ENCODE results near the gene LSR.

Gene LSR

DNA sequence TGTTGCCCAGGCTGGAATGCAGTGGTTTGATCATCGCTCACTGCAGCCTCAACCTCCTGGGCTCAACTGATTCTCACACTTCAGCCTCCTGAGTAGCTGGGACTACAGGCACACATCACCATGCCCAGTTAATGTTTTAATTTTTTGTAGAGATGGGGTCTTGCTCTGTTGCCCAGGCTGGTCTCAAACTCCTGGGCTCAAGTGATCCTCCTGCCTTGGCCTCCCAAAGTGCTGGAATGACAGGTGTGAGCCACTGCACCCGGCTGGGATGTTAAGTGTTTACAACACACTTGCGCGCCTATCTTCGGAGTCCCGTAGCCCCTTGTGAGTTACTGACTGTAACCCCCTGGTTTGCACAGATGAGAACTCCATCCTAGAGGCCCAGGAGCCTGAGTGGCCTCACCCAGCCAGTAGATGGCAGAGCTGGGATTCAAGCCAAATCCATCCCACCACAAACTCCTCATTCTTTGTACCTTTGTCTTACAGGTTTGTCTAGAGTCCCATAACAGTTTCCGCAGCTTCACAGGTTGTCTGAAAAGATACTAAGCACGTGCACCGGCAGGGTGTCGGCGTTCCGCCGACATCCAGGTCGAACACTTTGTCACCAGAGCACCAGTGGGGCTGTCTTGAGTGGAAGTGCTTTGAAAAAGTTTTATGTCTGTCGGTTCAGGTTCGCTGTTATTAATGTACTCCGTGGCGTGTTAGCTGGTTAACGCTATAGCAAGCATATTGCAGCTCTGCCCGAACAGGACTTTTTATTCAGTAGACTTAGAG, 57.9 kb downstream of the LSR start:
- FAIRE-seq (peak; percentile 50), DNase-seq (ENCODE audit: insufficient read length, low spot score) (no peak)
- TF ChIP-seq POLR2A (IDR thresholded peaks at IDR 0.05; ENCODE audit: low read depth, low read length) (no peak), TAF1 (IDR thresholded peaks at IDR 0.05; ENCODE audit: low read depth, low read length) (no peak), PAX5 (IDR thresholded peaks at IDR 0.05; ENCODE audit: insufficient read depth, low read length, severe bottlenecking) (no peak), SPI1 (IDR thresholded peaks at IDR 0.05; ENCODE audit: low read depth, low read length) (no peak), POLR2AphosphoS5 (IDR thresholded peaks at IDR 0.05; ENCODE audit: low read depth, low read length) (no peak), POU2F2 (IDR thresholded peaks at IDR 0.05; ENCODE audit: low read depth, low read length) (no peak)

DNA sequence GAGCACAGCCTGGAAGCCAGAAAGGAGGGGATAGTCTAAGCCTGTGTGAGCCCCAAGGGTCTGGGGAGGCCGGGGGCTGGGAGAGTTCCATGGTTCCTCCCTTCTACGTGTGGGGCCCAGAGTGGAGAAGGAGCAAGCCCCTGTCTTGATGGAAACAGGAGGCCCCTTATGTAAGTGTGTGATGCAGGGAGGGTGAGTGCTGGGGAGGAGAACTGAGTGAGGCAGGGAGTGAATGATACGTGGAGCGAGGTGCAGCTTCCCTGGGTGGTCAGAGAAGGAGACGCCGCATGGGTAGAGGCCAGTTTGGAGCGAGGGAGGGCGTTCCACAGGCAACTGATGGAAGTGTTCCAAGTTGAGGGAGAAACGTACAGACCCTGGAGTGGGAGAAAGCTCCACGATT, 59.1 kb downstream of the LSR start:
- TF ChIP-seq POU2F2 (IDR thresholded peaks at IDR 0.05; ENCODE audit: low read depth, low read length) (no peak), POLR2AphosphoS5 (IDR thresholded peaks at IDR 0.05; ENCODE audit: low read depth, low read length) (no peak), PAX5 (IDR thresholded peaks at IDR 0.05; ENCODE audit: insufficient read depth, low read length, severe bottlenecking) (no peak), POLR2A (IDR thresholded peaks at IDR 0.05; ENCODE audit: low read depth, low read length) (no peak), TAF1 (IDR thresholded peaks at IDR 0.05; ENCODE audit: low read depth, low read length) (no peak), SPI1 (IDR thresholded peaks at IDR 0.05; ENCODE audit: low read depth, low read length) (no peak)
- no peak for FAIRE-seq
- no peak for DNase-seq (ENCODE audit: insufficient read length, low spot score)

DNA sequence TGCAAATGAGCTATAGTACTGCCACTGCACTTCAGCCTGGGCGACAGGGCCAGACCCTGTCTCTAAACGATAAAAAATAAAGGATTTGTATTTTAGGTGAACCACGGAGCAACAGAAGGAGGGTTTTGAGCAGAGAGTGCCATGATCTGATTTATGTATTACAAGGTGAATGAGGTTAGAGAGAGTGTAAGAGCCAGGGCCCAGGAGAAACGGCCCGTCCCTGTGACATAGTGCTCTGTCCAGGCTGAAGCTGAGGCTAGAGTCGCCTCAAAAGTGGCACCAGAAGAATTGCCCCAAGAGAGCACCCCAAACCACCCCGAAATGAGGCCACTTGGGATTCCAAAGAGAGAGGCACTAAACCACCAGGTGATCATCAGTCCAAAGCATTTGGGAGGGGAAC, 60.1 kb downstream of the LSR start:
- FAIRE-seq (no peak), DNase-seq (ENCODE audit: insufficient read length, low spot score) (no peak)
- TF ChIP-seq TAF1 (IDR thresholded peaks at IDR 0.05; ENCODE audit: low read depth, low read length) (no peak), POU2F2 (IDR thresholded peaks at IDR 0.05; ENCODE audit: low read depth, low read length) (no peak), PAX5 (IDR thresholded peaks at IDR 0.05; ENCODE audit: insufficient read depth, low read length, severe bottlenecking) (no peak), POLR2A (IDR thresholded peaks at IDR 0.05; ENCODE audit: low read depth, low read length) (no peak), SPI1 (IDR thresholded peaks at IDR 0.05; ENCODE audit: low read depth, low read length) (no peak), POLR2AphosphoS5 (IDR thresholded peaks at IDR 0.05; ENCODE audit: low read depth, low read length) (no peak)

DNA sequence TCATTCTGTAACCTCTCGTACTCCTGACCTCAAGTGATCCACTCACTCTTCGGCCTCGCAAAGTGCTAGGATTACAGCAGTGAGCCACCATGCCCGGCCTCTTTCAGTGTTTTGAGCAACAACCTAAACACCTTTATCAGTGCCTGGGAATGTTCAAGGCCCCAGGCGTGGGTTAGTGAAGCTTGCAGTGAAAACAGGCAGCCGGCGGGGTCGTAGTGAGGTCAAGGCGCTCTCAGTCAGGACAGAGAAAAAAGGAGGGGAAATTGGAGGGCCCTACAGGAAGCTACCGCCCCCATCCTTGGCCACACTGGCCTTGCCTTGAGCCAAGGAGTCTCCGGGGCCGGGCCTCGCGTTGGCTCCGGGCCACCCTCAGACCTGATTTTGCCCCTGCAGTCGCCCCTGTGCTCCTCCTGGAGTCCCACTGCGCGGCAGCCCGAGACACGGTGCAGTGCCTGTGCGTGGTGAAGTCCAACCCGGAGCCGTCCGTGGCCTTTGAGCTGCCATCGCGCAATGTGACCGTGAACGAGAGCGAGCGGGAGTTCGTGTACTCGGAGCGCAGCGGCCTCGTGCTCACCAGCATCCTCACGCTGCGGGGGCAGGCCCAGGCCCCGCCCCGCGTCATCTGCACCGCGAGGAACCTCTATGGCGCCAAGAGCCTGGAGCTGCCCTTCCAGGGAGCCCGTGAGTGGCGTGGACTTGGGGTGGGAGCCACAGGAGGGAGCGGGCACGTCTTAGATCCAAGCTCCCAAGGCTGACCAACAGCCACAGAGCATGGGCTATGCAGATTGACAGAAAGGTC, 60.9 kb downstream of the LSR start:
- DNase-seq (ENCODE audit: insufficient read length, low spot score) (no peak), FAIRE-seq (no peak)
- TF ChIP-seq TAF1 (IDR thresholded peaks at IDR 0.05; ENCODE audit: low read depth, low read length): no peak
- no peak for TF ChIP-seq PAX5 (IDR thresholded peaks at IDR 0.05; ENCODE audit: insufficient read depth, low read length, severe bottlenecking)
- TF ChIP-seq POU2F2 (IDR thresholded peaks at IDR 0.05; ENCODE audit: low read depth, low read length): no peak
- no peak for TF ChIP-seq POLR2A (IDR thresholded peaks at IDR 0.05; ENCODE audit: low read depth, low read length)
- no peak for TF ChIP-seq SPI1 (IDR thresholded peaks at IDR 0.05; ENCODE audit: low read depth, low read length)
- TF ChIP-seq POLR2AphosphoS5 (IDR thresholded peaks at IDR 0.05; ENCODE audit: low read depth, low read length): no peak

DNA sequence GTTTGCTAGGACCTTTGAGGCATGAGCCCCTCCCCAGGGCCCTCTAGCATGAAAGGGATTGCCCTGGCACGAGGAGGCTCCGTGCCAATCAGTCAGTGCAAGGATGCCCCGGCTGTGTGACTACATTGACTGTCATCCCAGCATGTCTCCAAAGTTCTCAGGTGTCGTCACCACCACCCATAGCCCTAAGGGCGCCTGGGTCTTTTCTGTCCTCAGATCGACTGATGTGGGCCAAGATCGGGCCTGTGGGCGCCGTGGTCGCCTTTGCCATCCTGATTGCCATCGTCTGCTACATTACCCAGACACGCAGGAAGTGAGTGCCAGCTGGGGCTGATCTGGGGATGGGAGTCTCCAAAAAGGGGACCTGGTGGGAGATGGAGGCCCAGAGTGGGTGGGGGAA, 61.5 kb downstream of the LSR start:
- FAIRE-seq (no peak), DNase-seq (ENCODE audit: insufficient read length, low spot score) (no peak)
- TF ChIP-seq POU2F2 (IDR thresholded peaks at IDR 0.05; ENCODE audit: low read depth, low read length) (no peak), PAX5 (IDR thresholded peaks at IDR 0.05; ENCODE audit: insufficient read depth, low read length, severe bottlenecking) (no peak), POLR2A (IDR thresholded peaks at IDR 0.05; ENCODE audit: low read depth, low read length) (no peak), POLR2AphosphoS5 (IDR thresholded peaks at IDR 0.05; ENCODE audit: low read depth, low read length) (no peak), TAF1 (IDR thresholded peaks at IDR 0.05; ENCODE audit: low read depth, low read length) (no peak), SPI1 (IDR thresholded peaks at IDR 0.05; ENCODE audit: low read depth, low read length) (no peak)

DNA sequence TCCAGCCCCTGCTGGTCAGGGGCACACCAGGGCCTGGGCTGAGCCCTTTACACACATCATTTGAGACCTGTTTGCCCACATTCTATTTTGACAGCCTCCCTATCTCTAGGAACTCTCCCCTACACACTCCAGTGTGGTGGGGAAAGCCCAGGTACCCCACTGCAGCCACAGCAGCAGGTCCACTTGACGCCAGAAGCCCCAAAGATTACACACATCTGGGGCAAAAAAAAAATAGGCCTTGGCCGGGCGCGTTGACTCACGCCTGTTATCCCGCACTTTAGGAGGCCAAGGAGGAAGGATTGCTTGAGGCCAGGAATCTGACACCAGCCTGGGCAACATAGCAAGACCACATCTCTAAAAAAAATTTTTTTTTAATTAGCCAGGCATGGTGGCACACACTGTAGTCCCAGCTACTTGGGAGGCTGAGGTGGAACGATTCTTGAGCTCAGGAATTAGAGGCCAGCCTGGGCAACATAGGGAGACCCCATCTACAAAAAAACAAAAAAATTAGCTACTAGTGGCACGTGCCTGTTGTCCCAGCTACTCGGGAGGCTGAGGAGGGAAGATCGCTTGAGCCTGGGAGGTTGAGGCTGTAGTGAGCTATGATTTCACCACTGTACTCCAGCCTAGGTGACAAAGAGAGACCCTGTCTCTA, 62.1 kb downstream of the LSR start:
- no peak for TF ChIP-seq POLR2A (IDR thresholded peaks at IDR 0.05; ENCODE audit: low read depth, low read length)
- no peak for TF ChIP-seq POLR2AphosphoS5 (IDR thresholded peaks at IDR 0.05; ENCODE audit: low read depth, low read length)
- TF ChIP-seq SPI1 (IDR thresholded peaks at IDR 0.05; ENCODE audit: low read depth, low read length): no peak
- no peak for TF ChIP-seq POU2F2 (IDR thresholded peaks at IDR 0.05; ENCODE audit: low read depth, low read length)
- no peak for TF ChIP-seq TAF1 (IDR thresholded peaks at IDR 0.05; ENCODE audit: low read depth, low read length)
- TF ChIP-seq PAX5 (IDR thresholded peaks at IDR 0.05; ENCODE audit: insufficient read depth, low read length, severe bottlenecking): no peak
- DNase-seq (ENCODE audit: insufficient read length, low spot score): no peak
- no peak for FAIRE-seq

DNA sequence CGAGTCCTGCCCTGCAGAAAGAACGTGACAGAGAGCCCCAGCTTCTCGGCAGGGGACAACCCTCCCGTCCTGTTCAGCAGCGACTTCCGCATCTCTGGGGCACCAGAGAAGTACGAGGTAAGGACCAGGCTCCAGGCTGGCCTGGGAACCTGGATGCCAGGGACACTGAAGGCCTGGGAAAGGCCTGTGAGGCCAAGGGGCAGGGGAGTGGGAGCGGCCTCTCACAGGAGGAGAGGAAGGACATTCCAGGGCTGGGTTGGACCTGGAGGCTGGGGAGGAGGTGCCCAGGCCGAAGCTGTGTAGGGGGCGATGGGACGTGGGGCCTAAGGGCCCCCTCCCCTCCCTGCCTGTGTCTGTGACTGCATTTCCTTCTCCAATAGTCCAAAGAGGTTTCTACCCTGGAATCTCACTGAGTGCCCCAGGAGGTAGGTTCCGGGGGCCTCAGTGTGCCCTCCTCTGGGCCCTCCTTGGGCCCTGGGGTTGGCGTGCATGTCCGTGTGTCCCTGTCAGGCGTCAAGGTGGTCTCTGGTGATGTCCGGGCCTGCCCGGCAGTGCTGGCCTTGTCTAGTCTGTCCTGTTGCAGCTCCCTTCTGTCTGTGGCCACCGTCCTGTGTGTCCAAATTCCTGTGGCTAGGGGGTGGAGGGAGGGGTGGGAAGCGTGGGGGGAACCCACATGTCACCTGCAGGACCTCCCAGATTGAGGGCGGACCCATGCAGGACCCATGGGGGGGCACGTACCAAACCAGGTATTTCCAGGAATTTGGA, 63.3 kb downstream of the LSR start:
- DNase-seq (ENCODE audit: insufficient read length, low spot score) (no peak), FAIRE-seq (no peak)

DNA sequence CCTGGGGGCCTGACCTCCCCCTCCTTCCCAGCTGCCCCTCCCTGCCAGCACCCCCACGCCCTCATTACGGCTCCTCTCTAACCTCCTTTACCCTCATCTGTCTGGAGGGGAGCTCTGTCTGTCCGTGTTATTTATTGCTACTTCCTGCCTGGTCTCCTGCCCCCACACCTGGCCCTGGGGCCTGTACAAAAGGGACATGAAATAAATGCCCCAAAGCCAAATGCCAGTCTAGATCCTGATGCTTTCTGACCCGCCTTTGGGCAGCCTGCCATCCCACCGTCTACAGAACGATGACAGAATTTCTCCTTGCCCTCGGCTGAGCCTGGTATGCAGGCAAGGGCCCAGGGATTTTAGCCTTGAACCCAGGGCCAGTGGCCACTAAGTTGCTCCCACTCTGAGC, 64.8 kb downstream of the LSR start:
- no peak for TF ChIP-seq PAX5 (IDR thresholded peaks at IDR 0.05; ENCODE audit: insufficient read depth, low read length, severe bottlenecking)
- no peak for TF ChIP-seq POLR2A (IDR thresholded peaks at IDR 0.05; ENCODE audit: low read depth, low read length)
- TF ChIP-seq SPI1 (IDR thresholded peaks at IDR 0.05; ENCODE audit: low read depth, low read length): no peak
- no peak for TF ChIP-seq POLR2AphosphoS5 (IDR thresholded peaks at IDR 0.05; ENCODE audit: low read depth, low read length)
- no peak for TF ChIP-seq POU2F2 (IDR thresholded peaks at IDR 0.05; ENCODE audit: low read depth, low read length)
- no peak for TF ChIP-seq TAF1 (IDR thresholded peaks at IDR 0.05; ENCODE audit: low read depth, low read length)
- FAIRE-seq: no peak
- DNase-seq (ENCODE audit: insufficient read length, low spot score): no peak

More for the DNA sequence above, 63.3 kb downstream of the LSR start:
- no peak for TF ChIP-seq POLR2A (IDR thresholded peaks at IDR 0.05; ENCODE audit: low read depth, low read length)
- TF ChIP-seq SPI1 (IDR thresholded peaks at IDR 0.05; ENCODE audit: low read depth, low read length): no peak
- no peak for TF ChIP-seq POU2F2 (IDR thresholded peaks at IDR 0.05; ENCODE audit: low read depth, low read length)
- no peak for TF ChIP-seq POLR2AphosphoS5 (IDR thresholded peaks at IDR 0.05; ENCODE audit: low read depth, low read length)
- TF ChIP-seq TAF1 (IDR thresholded peaks at IDR 0.05; ENCODE audit: low read depth, low read length): no peak
- no peak for TF ChIP-seq PAX5 (IDR thresholded peaks at IDR 0.05; ENCODE audit: insufficient read depth, low read length, severe bottlenecking)

Measured in GM12891 (cell line).